ENCODE data around the gene CYP1A2.

GRCh38 chr15:74789171-74789631 lies 40.6 kb downstream of the CYP1A2 start:
- TF ChIP-seq TCF12 (IDR thresholded peaks at IDR 0.05; ENCODE audit: low read depth) (peak; percentile 42), NFIC (IDR thresholded peaks at IDR 0.05) (no peak; the same call in 1 of the 2 replicates), RAD21 (IDR thresholded peaks at IDR 0.05; ENCODE audit: low read depth) (no peak), FOXM1 (IDR thresholded peaks at IDR 0.05; ENCODE audit: borderline replicate concordance, low read depth) (no peak), ZBTB7A (IDR thresholded peaks at IDR 0.05; ENCODE audit: low read depth) (0 out of 2 replicates have a peak, but pooled peaks have one; percentile 46), YY1 (IDR thresholded peaks at IDR 0.05; ENCODE audit: low read depth) (no peak)
- TF ChIP-seq, protein P1, sequence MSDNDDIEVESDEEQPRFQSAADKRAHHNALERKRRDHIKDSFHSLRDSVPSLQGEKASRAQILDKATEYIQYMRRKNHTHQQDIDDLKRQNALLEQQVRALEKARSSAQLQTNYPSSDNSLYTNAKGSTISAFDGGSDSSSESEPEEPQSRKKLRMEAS (IDR thresholded peaks at IDR 0.05), result no peak
- TF ChIP-seq, protein P2, sequence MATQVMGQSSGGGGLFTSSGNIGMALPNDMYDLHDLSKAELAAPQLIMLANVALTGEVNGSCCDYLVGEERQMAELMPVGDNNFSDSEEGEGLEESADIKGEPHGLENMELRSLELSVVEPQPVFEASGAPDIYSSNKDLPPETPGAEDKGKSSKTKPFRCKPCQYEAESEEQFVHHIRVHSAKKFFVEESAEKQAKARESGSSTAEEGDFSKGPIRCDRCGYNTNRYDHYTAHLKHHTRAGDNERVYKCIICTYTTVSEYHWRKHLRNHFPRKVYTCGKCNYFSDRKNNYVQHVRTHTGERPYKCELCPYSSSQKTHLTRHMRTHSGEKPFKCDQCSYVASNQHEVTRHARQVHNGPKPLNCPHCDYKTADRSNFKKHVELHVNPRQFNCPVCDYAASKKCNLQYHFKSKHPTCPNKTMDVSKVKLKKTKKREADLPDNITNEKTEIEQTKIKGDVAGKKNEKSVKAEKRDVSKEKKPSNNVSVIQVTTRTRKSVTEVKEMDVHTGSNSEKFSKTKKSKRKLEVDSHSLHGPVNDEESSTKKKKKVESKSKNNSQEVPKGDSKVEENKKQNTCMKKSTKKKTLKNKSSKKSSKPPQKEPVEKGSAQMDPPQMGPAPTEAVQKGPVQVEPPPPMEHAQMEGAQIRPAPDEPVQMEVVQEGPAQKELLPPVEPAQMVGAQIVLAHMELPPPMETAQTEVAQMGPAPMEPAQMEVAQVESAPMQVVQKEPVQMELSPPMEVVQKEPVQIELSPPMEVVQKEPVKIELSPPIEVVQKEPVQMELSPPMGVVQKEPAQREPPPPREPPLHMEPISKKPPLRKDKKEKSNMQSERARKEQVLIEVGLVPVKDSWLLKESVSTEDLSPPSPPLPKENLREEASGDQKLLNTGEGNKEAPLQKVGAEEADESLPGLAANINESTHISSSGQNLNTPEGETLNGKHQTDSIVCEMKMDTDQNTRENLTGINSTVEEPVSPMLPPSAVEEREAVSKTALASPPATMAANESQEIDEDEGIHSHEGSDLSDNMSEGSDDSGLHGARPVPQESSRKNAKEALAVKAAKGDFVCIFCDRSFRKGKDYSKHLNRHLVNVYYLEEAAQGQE (IDR thresholded peaks at IDR 0.05; ENCODE audit: low read depth), result no peak

Data from Ishikawa (cell line).